Smooth muscle cell of bladder (primary cell): ENCODE results near the gene ZGPAT. TPM values are rescaled to one million over a fixed set of nuclear protein-coding genes. Genes with fewer than 3 reads are reported as not detected.

Experiments
- total RNA-seq: library from RNA; depleted of rRNA; stranded (reverse); fragments of >200 nt; gene quantifications from 2 replicates; pipeline ENCODE4 v1.2.3, GENCODE V29; 2014

Gene ZGPAT
- 14.3 and 15.6 TPM in 2 replicates for total RNA-seq

GRCh38 chr20:63707558-63708300, at the start of gene ZGPAT, which contains the start of gene ARFRP1:
Gene ZGPAT (plus strand): TSS chr20:63708039. CDS start chr20:63708581, 542 bp downstream.
Gene ARFRP1 (minus strand): TSS chr20:63707976. CDS start chr20:63707091, 885 bp downstream.

GRCh38 chr20:63696628-63697356, 11.0 kb upstream of the ZGPAT start, which contains the start of gene TNFRSF6B:
Gene TNFRSF6B (plus strand): TSS chr20:63696652. CDS start chr20:63696768, 116 bp downstream.

GRCh38 chr20:63735859-63736718, 28.2 kb downstream of the ZGPAT start, which contains the start of gene LIME1:
Gene LIME1 (plus strand): TSS chr20:63736664. CDS start chr20:63737550, 886 bp downstream.

GRCh38 chr20:63739130-63740069, 31.6 kb downstream of the ZGPAT start, which contains the start of gene SLC2A4RG:
Gene SLC2A4RG (plus strand): TSS chr20:63739776. CDS start chr20:63739913, 137 bp downstream.

Other genes starting within 250 kb of the ZGPAT start
- not detected in 2 replicates for gene KCNQ2, start 235.4 kb upstream of the ZGPAT start, total RNA-seq
- 1.3 and 3.0 TPM in 2 replicates for gene EEF1A2, start 209.0 kb upstream of the ZGPAT start, total RNA-seq
- 17.5 and 24.5 TPM in 2 replicates for gene PPDPF, start 187.3 kb upstream of the ZGPAT start, total RNA-seq
- gene PTK6, start 170.7 kb upstream of the ZGPAT start, total RNA-seq: under 0.01 and 0.09 TPM in 2 replicates
- not detected in 2 replicates for gene SRMS, start 160.3 kb upstream of the ZGPAT start, total RNA-seq
- 0.46 and 0.57 TPM in 2 replicates for gene FNDC11, start 153.9 kb upstream of the ZGPAT start, total RNA-seq
- gene HELZ2, start 133.8 kb upstream of the ZGPAT start, total RNA-seq: 27.0 and 29.2 TPM in 2 replicates
- 7.4 and 8.4 TPM in 2 replicates for gene GMEB2, start 80.9 kb upstream of the ZGPAT start, total RNA-seq
- 2.1 and 2.3 TPM in 2 replicates for gene STMN3, start 54.6 kb upstream of the ZGPAT start, total RNA-seq
- 6.1 and 9.2 TPM in 2 replicates for gene RTEL1, start 49.7 kb upstream of the ZGPAT start, total RNA-seq
- 0.65 and 1.3 TPM in 2 replicates for gene TNFRSF6B, start 11.4 kb upstream of the ZGPAT start, total RNA-seq
- gene ARFRP1, start 63 bp upstream of the ZGPAT start, total RNA-seq: 30.2 and 35.4 TPM in 2 replicates
- 1.6 and 2.2 TPM in 2 replicates for gene LIME1, start 28.6 kb downstream of the ZGPAT start, total RNA-seq
- 14.4 and 18.3 TPM in 2 replicates for gene SLC2A4RG, start 31.7 kb downstream of the ZGPAT start, total RNA-seq
- 4.6 and 9.7 TPM in 2 replicates for gene ZBTB46, start 123.2 kb downstream of the ZGPAT start, total RNA-seq
- gene ABHD16B, start 153.5 kb downstream of the ZGPAT start, total RNA-seq: not detected in 2 replicates
- gene TPD52L2, start 157.2 kb downstream of the ZGPAT start, total RNA-seq: 112 and 116 TPM in 2 replicates
- gene DNAJC5, start 187.1 kb downstream of the ZGPAT start, total RNA-seq: 49.6 and 68.2 TPM in 2 replicates
- gene UCKL1, start 248.4 kb downstream of the ZGPAT start, total RNA-seq: 14.5 and 15.9 TPM in 2 replicates